K562 (cell line): Measurements from ENCODE around the gene LRRC74B. TPM values are rescaled to one million over a fixed set of nuclear protein-coding genes. Genes with fewer than 3 reads are reported as not detected.

Source experiments
- BMI1 ChIP-seq: fragments of 150-350 bp; IDR thresholded peaks from 2 replicates; pipeline ENCODE4 v1.6.1; 2014; ENCODE audit warnings: low read length
- BRD4 ChIP-seq: fragments of 200-600 bp; sonication (generic); IDR thresholded peaks from 2 replicates; pipeline ENCODE4 v1.6.1; 2017; ENCODE audit warnings: inconsistent platforms
- ELF4 ChIP-seq: fragments of 450-650 bp; formaldehyde crosslinking; IDR thresholded peaks from 2 replicates; pipeline ENCODE4 v1.4.0; 2022; ENCODE audit warnings: missing genetic modification characterization
- HDGF ChIP-seq: fragments of 450-650 bp; IDR thresholded peaks from 2 replicates; pipeline ENCODE4 v1.6.1; 2016
- PTRF ChIP-seq: fragments of 450-650 bp; IDR thresholded peaks from 2 replicates; pipeline ENCODE4 v1.6.1; 2016; ENCODE audit warnings: mild to moderate bottlenecking, missing genetic modification characterization, missing compliant biosample characterization
- SIN3A ChIP-seq, 2 experiments: fragments of 150-350 bp in 1 of 2; IDR thresholded peaks; 2 replicates each; pipeline ENCODE4 v1.6.1; 2011 to 2016; ENCODE audit warnings: borderline replicate concordance in 2 of 2, low read depth in 2 of 2, low read length in 2 of 2, mild to moderate bottlenecking in 2 of 2, moderate library complexity in 2 of 2; ENCODE audit not compliant: control insufficient read depth in 1 of 2
- TAF15 ChIP-seq: fragments of 200-400 bp; formaldehyde crosslinking; IDR thresholded peaks from 2 replicates; pipeline ENCODE4 v1.6.1; 2017; ENCODE audit warnings: mild to moderate bottlenecking, low read depth, low read length, moderate library complexity
- TFAM ChIP-seq: fragments of 250-450 bp; sonication (Bioruptor Pico); conservative IDR thresholded peaks from 2 replicates; pipeline ENCODE4 v1.5.0; 2021; ENCODE audit warnings: mild to moderate bottlenecking, moderate library complexity
- ZNF354B ChIP-seq: fragments of 250-450 bp; sonication (Bioruptor Pico); IDR thresholded peaks from 2 replicates; pipeline ENCODE4 v1.4.0; 2020
- polyA plus RNA-seq, 8 experiments: library from polyadenylated mRNA; depleted of rRNA in 4 of 8; stranded (reverse) in 5 of 8; unstranded in 3 of 8; fragments of >200 nt; fragmentation: Nextera tagmentation in 2 of 8; fragmentation: Illumina TruSeq in 1 of 8; extraction: Ambion mirVana in 2 of 8; extraction: Trizol in 1 of 8; gene quantifications; 2 replicates each; pipeline versions ENCODE4 v1.2.1 to v1.2.3, GENCODE V29; 2011 to 2014; ENCODE audit warnings: inconsistent platforms in 1 of 8, missing spikeins in 1 of 8
- total RNA-seq, 7 experiments: library from RNA; depleted of rRNA in 6 of 7; stranded (reverse); fragments of >200 nt in 6 of 7; fragmentation: Illumina TruSeq in 2 of 7; extraction: Trizol in 2 of 7; gene quantifications; 2 replicates each; pipeline versions ENCODE4 v1.2.1 to v1.2.3, GENCODE V29; 2011 to 2021; ENCODE audit warnings: low replicate concordance in 1 of 7
- TF ChIP-seq, protein P1 (sequence below): IDR thresholded peaks from 2 replicates; pipeline ENCODE4 v1.6.1; 2012; ENCODE audit warnings: low read depth, low read length, improper control_type of control experiment, borderline replicate concordance
- TF ChIP-seq, protein P2 (sequence below): fragments of 250-450 bp; sonication (Bioruptor Pico); IDR thresholded peaks from 2 replicates; pipeline ENCODE4 v1.9.0; 2021; ENCODE audit warnings: mild to moderate bottlenecking
- TF ChIP-seq, protein P3 (sequence below), 2 experiments: fragments of 450-650 bp; formaldehyde crosslinking in 1 of 2; IDR thresholded peaks; 2 replicates each; pipeline versions ENCODE4 v1.4.0 to v1.6.1; 2014 to 2020; ENCODE audit warnings: mild to moderate bottlenecking in 2 of 2, borderline replicate concordance in 1 of 2, low read depth in 1 of 2
- TF ChIP-seq, protein P4 (sequence below): fragments of 450-650 bp; IDR thresholded peaks from 2 replicates; pipeline ENCODE4 v1.6.1; 2016; ENCODE audit warnings: borderline replicate concordance

Gene LRRC74B
- total and polyA plus RNA-seq, 9 of the 15 experiments (the other 6 are each of a cell fraction or from before 2014, with no cell fraction given), result not detected

GRCh38 chr22:21014726-21015465 lies 30.9 kb upstream of the LRRC74B start, which contains the start of gene P2RX6 (continued):
- TF ChIP-seq TAF15, result 0 out of 2 replicates have a peak, but pooled peaks have one; percentile 70
- TF ChIP-seq, protein P1, sequence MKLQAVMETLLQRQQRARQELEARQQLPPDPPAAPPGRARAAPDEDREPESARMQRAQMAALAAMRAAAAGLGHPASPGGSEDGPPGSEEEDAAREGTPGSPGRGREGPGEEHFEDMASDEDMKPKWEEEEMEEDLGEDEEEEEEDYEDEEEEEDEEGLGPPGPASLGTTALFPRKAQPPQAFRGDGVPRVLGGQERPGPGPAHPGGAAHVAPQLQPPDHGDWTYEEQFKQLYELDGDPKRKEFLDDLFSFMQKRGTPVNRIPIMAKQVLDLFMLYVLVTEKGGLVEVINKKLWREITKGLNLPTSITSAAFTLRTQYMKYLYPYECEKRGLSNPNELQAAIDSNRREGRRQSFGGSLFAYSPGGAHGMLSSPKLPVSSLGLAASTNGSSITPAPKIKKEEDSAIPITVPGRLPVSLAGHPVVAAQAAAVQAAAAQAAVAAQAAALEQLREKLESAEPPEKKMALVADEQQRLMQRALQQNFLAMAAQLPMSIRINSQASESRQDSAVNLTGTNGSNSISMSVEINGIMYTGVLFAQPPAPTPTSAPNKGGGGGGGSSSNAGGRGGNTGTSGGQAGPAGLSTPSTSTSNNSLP, result 0 out of 2 replicates have a peak, but pooled peaks have one; percentile 60
- TF ChIP-seq, protein P2, sequence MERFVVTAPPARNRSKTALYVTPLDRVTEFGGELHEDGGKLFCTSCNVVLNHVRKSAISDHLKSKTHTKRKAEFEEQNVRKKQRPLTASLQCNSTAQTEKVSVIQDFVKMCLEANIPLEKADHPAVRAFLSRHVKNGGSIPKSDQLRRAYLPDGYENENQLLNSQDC (CRISPR knock-in tag), result no peak; the same call in 1 of the 2 replicates
- TF ChIP-seq BRD4, result peak; percentile 30; the same call in 1 of the 2 replicates
- TF ChIP-seq HDGF, result no peak
- peak in 1 of 2 experiments; percentile 98; a peak in 2 of 4 replicates for TF ChIP-seq SIN3A (IDR thresholded peaks at IDR 0.05; ENCODE audit: borderline replicate concordance in 2 of 2, control insufficient read depth in 1 of 2, low read depth in 2 of 2, low read length in 2 of 2)
- TF ChIP-seq, protein P3, sequence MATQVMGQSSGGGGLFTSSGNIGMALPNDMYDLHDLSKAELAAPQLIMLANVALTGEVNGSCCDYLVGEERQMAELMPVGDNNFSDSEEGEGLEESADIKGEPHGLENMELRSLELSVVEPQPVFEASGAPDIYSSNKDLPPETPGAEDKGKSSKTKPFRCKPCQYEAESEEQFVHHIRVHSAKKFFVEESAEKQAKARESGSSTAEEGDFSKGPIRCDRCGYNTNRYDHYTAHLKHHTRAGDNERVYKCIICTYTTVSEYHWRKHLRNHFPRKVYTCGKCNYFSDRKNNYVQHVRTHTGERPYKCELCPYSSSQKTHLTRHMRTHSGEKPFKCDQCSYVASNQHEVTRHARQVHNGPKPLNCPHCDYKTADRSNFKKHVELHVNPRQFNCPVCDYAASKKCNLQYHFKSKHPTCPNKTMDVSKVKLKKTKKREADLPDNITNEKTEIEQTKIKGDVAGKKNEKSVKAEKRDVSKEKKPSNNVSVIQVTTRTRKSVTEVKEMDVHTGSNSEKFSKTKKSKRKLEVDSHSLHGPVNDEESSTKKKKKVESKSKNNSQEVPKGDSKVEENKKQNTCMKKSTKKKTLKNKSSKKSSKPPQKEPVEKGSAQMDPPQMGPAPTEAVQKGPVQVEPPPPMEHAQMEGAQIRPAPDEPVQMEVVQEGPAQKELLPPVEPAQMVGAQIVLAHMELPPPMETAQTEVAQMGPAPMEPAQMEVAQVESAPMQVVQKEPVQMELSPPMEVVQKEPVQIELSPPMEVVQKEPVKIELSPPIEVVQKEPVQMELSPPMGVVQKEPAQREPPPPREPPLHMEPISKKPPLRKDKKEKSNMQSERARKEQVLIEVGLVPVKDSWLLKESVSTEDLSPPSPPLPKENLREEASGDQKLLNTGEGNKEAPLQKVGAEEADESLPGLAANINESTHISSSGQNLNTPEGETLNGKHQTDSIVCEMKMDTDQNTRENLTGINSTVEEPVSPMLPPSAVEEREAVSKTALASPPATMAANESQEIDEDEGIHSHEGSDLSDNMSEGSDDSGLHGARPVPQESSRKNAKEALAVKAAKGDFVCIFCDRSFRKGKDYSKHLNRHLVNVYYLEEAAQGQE (IDR thresholded peaks at IDR 0.05; ENCODE audit: borderline replicate concordance), result no peak
- TF ChIP-seq, protein P3 (CRISPR knock-in tag; IDR thresholded peaks at IDR 0.05; ENCODE audit: low read depth), result peak; percentile 69
- no peak for TF ChIP-seq TFAM
- no peak for TF ChIP-seq PTRF (tag)
- TF ChIP-seq, protein P4, sequence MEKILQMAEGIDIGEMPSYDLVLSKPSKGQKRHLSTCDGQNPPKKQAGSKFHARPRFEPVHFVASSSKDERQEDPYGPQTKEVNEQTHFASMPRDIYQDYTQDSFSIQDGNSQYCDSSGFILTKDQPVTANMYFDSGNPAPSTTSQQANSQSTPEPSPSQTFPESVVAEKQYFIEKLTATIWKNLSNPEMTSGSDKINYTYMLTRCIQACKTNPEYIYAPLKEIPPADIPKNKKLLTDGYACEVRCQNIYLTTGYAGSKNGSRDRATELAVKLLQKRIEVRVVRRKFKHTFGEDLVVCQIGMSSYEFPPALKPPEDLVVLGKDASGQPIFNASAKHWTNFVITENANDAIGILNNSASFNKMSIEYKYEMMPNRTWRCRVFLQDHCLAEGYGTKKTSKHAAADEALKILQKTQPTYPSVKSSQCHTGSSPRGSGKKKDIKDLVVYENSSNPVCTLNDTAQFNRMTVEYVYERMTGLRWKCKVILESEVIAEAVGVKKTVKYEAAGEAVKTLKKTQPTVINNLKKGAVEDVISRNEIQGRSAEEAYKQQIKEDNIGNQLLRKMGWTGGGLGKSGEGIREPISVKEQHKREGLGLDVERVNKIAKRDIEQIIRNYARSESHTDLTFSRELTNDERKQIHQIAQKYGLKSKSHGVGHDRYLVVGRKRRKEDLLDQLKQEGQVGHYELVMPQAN, result no peak
- 0 out of 2 replicates have a peak, but pooled peaks have one; percentile 11 for TF ChIP-seq BMI1
- TF ChIP-seq ELF4 (CRISPR knock-in tag), result peak; percentile 99
- TF ChIP-seq ZNF354B (CRISPR knock-in tag), result no peak
